ENCODE results near the gene DEFB132.

The DEFB132 gene

GRCh38 chr20:297925-298775, 40.6 kb downstream of the DEFB132 start:
- DNase-seq = peak; percentile 27 to 40

DNA sequence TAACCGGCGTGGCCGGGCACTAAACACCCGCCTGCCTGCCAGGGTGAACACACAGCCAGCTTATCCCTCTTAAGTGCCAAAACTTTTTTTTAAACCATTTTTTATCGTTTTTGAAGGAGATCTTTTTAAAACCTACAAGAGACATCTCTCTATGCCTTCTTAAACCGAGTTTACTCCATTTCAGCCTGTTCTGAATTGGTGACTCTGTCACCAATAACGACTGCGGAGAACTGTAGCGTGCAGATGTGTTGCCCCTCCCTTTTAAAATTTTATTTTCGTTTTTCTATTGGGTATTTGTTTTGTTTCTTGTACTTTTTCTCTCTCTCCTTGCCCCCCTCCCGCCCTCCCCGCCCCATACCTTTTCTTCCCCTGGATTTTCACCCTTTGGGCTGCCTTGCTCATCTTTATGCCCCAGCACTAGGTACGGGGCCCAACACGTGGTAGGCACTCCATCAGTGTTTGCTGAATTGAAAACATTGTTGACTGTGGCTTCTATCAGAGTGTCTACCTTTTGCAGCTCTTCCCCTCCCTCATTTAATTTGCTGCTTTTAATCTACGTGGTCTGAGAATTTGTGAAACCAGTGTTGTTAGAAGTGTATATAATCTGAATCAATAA, 41.4 kb downstream of the DEFB132 start:
- DNase-seq = no peak

- no peak for DNase-seq
Observed at GRCh38 chr20:300345-300990, 42.9 kb downstream of the DEFB132 start.

GRCh38 chr20:301886-302848, 44.6 kb downstream of the DEFB132 start:
- no peak for DNase-seq

GRCh38 chr20:305745-306144, 48.2 kb downstream of the DEFB132 start:
- no peak for DNase-seq

- DNase-seq = no peak
Observed at GRCh38 chr20:308427-309038, 51.0 kb downstream of the DEFB132 start.

DNA sequence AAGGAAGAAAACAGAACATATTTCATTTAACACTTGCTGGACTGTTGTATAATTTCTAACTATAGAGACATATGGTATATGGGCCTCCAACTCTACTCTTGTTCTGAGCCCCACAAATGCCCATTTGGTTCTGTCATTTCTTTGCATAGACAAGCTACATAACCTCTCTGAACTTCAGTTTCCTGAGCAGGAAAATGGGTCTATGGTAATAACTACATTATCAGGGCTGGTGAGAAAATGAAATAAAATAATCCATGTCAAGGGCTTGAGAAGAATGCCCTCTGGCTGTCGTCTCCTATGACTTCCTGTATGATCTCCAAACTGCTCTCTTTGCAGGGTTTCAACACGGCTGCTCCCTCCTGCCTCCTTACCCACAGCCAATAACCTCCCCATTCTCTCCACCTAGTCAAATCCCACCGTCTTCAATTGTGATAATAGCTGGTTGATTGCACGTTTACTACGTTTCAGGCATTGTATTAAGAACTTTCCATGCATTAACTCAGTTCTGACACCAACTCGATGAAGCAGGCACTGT, 51.8 kb downstream of the DEFB132 start:
- no peak for DNase-seq

DNA sequence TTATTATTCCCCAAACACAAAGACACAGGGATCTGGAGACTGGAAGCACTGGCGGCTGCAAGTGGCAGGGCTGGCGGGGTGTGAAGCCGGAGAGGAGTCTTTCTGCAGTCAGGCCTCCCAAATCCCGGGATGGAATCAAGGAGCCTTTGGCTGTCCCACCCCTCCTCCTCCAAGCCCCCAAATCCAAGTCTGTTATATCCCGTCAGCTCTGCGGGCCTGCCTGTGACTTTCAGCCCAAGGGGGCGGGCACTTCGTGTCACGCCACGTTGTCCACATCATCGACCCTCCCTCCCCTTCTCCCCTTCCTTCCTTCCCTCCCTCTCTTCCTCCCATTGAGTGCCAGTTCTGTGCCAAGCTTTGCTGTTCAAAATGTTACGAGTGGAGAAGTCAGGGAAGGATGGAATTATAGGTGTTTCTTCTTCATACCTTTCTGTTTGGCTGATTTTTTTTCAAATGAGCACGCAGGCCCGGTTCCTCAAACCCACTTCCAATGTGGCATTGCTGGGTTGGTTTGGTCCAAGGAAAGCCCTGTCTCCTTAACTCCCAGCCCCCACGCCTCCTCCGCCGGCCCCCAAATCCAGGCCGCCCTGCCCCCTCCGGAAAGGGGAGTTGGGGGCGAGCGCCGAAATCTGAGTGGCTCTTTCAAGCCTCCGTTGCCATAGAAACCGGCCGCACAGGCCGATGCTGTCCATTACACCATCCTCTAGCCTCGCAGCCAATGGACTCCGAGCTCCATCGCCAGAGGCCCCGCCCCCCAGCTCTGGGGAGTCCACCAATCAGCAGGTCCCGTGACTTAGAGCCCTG, 52.5 kb downstream of the DEFB132 start:
- peak; percentile 97 to 99 for DNase-seq

- DNase-seq = no peak
Observed at GRCh38 chr20:310645-311044, 53.1 kb downstream of the DEFB132 start.

Data from NCI-H187 (cell line).